ENCODE measurements around the gene INO80. TPM values are rescaled to one million over a fixed set of nuclear protein-coding genes. Genes with fewer than 3 reads are reported as not detected.
A peak's percentile ranks its signal among the peaks of the same experiment; 100 is the strongest.
"Not testable (repeated sequence)": the region's sequence is repeated elsewhere in the genome, so short reads cannot be mapped to it uniquely, and the experiment has no call there.

The INO80 gene
- polyA plus RNA-seq, 1 donor from 2014 or later, result 7.4 TPM

- H3K27me3 Mint-ChIP-seq, result no peaks in the 10 kb centered on the region
- H3K36me3 Mint-ChIP-seq, result peaks cover 12% of the 10 kb centered on the region
- H3K27ac Mint-ChIP-seq, result no peak overlapping the region
Measured at GRCh38 chr15:40985541-40986330, 130.3 kb downstream of the INO80 start.

GRCh38 chr15:40984964-40985363 lies 131.1 kb downstream of the INO80 start:
- Mint-ChIP-seq H3K36me3 (peaks cover 5% of the 10 kb centered on the region), H3K27ac (no peak overlapping the region), H3K4me3 (no peak overlapping the region), H3K27me3 (no peaks in the 10 kb centered on the region), H3K9me3 (no peaks in the 10 kb centered on the region), H3K4me1 (no peaks in the 10 kb centered on the region)

More at GRCh38 chr15:40985541-40986330, 130.3 kb downstream of the INO80 start:
- Mint-ChIP-seq H3K9me3 (no peaks in the 10 kb centered on the region), H3K4me3 (no peak overlapping the region), H3K4me1 (no peaks in the 10 kb centered on the region)

GRCh38 chr15:40984406-40984805 lies 131.7 kb downstream of the INO80 start:
- Mint-ChIP-seq H3K9me3 (no peaks in the 10 kb centered on the region), H3K36me3 (peaks cover 5% of the 10 kb centered on the region), H3K27me3 (no peaks in the 10 kb centered on the region), H3K27ac (no peak overlapping the region), H3K4me3 (no peak overlapping the region), H3K4me1 (no peaks in the 10 kb centered on the region)

- no peak overlapping the region for H3K4me3 Mint-ChIP-seq
- no peaks in the 10 kb centered on the region for H3K27me3 Mint-ChIP-seq
- no peaks in the 10 kb centered on the region for H3K4me1 Mint-ChIP-seq
- H3K9me3 Mint-ChIP-seq, result no peaks in the 10 kb centered on the region
- no peak overlapping the region for H3K27ac Mint-ChIP-seq
- H3K36me3 Mint-ChIP-seq, result peaks cover 5% of the 10 kb centered on the region
Measured at GRCh38 chr15:40982855-40983254, 133.2 kb downstream of the INO80 start.

GRCh38 chr15:40981186-40981585 lies 134.9 kb downstream of the INO80 start:
- Mint-ChIP-seq H3K4me1 (no peaks in the 10 kb centered on the region), H3K4me3 (no peak overlapping the region), H3K27ac (no peak overlapping the region), H3K9me3 (no peaks in the 10 kb centered on the region), H3K27me3 (no peaks in the 10 kb centered on the region), H3K36me3 (peaks cover 5% of the 10 kb centered on the region)

- H3K4me3 Mint-ChIP-seq, result no peak overlapping the region
- H3K9me3 Mint-ChIP-seq, result no peaks in the 10 kb centered on the region
- no peaks in the 10 kb centered on the region for H3K27me3 Mint-ChIP-seq
- H3K27ac Mint-ChIP-seq, result no peak overlapping the region
- H3K36me3 Mint-ChIP-seq, result peaks cover 5% of the 10 kb centered on the region
- no peaks in the 10 kb centered on the region for H3K4me1 Mint-ChIP-seq
Measured at GRCh38 chr15:40978562-40978961, 137.5 kb downstream of the INO80 start.

- peaks cover 5% of the 10 kb centered on the region for H3K36me3 Mint-ChIP-seq
- H3K9me3 Mint-ChIP-seq, result no peaks in the 10 kb centered on the region
- H3K4me1 Mint-ChIP-seq, result no peaks in the 10 kb centered on the region
- H3K27me3 Mint-ChIP-seq, result no peaks in the 10 kb centered on the region
- H3K4me3 Mint-ChIP-seq, result no peak overlapping the region
- H3K27ac Mint-ChIP-seq, result no peak overlapping the region
Measured at GRCh38 chr15:40978141-40978540, 137.9 kb downstream of the INO80 start.

- no peak overlapping the region for H3K4me3 Mint-ChIP-seq
- H3K36me3 Mint-ChIP-seq, result peaks cover 3% of the 10 kb centered on the region
- no peak overlapping the region for H3K27ac Mint-ChIP-seq
- no peaks in the 10 kb centered on the region for H3K9me3 Mint-ChIP-seq
- H3K27me3 Mint-ChIP-seq, result no peaks in the 10 kb centered on the region
- H3K4me1 Mint-ChIP-seq, result no peaks in the 10 kb centered on the region
Measured at GRCh38 chr15:40976819-40977218, 139.3 kb downstream of the INO80 start.

- Mint-ChIP-seq H3K27ac (no peak overlapping the region), H3K4me1 (peaks cover 0 to 3% (median 0%) of the 10 kb centered on the region in 3 donors), H3K36me3 (no peaks in the 10 kb centered on the region)
Measured at GRCh38 chr15:40974879-40975278, 141.2 kb downstream of the INO80 start.

GRCh38 chr15:40969363-40969762 lies 146.7 kb downstream of the INO80 start:
- H3K4me1 Mint-ChIP-seq, result peaks cover 0 to 3% (median 0%) of the 10 kb centered on the region in 3 donors
- no peaks in the 10 kb centered on the region for H3K9me3 Mint-ChIP-seq
- no peak overlapping the region for H3K27ac Mint-ChIP-seq
- H3K27me3 Mint-ChIP-seq, result peaks cover under 1% of the 10 kb centered on the region
- no peak overlapping the region for H3K4me3 Mint-ChIP-seq
- peaks cover 1% of the 10 kb centered on the region for H3K36me3 Mint-ChIP-seq

More at GRCh38 chr15:40974879-40975278, 141.2 kb downstream of the INO80 start:
- no peaks in the 10 kb centered on the region for H3K9me3 Mint-ChIP-seq
- H3K4me3 Mint-ChIP-seq, result no peak overlapping the region
- no peaks in the 10 kb centered on the region for H3K27me3 Mint-ChIP-seq

- Mint-ChIP-seq H3K9me3 (no peaks in the 10 kb centered on the region), H3K36me3 (peaks cover 1% of the 10 kb centered on the region), H3K27ac (peak overlapping the region in 1 of 3 donors; percentile 43), H3K4me3 (no peak overlapping the region), H3K4me1 (peaks cover 0 to 3% (median 0%) of the 10 kb centered on the region in 3 donors), H3K27me3 (peaks cover 1% of the 10 kb centered on the region)
Measured at GRCh38 chr15:40968290-40969085, 147.6 kb downstream of the INO80 start.

GRCh38 chr15:40964634-40965033 lies 151.4 kb downstream of the INO80 start:
- no peak overlapping the region for H3K4me3 Mint-ChIP-seq
- peak overlapping the region in 1 of 3 donors; percentile 14 for H3K27ac Mint-ChIP-seq
- H3K9me3 Mint-ChIP-seq, result no peaks in the 10 kb centered on the region
- peaks cover 1% of the 10 kb centered on the region for H3K36me3 Mint-ChIP-seq
- peaks cover 1% of the 10 kb centered on the region for H3K27me3 Mint-ChIP-seq
- peaks cover 0 to 7% (median 3%) of the 10 kb centered on the region in 3 donors for H3K4me1 Mint-ChIP-seq

- no peak overlapping the region for H3K27ac Mint-ChIP-seq
- no peak overlapping the region for H3K4me3 Mint-ChIP-seq
- H3K4me1 Mint-ChIP-seq, result peaks cover 0 to 10% (median 3%) of the 10 kb centered on the region in 3 donors
- H3K27me3 Mint-ChIP-seq, result peaks cover 1% of the 10 kb centered on the region
- peaks cover 1% of the 10 kb centered on the region for H3K36me3 Mint-ChIP-seq
- no peaks in the 10 kb centered on the region for H3K9me3 Mint-ChIP-seq
Measured at GRCh38 chr15:40964006-40964405, 152.1 kb downstream of the INO80 start.

GRCh38 chr15:40963201-40963600 lies 152.9 kb downstream of the INO80 start:
- peaks cover 1% of the 10 kb centered on the region for H3K36me3 Mint-ChIP-seq
- H3K9me3 Mint-ChIP-seq, result no peaks in the 10 kb centered on the region
- peaks cover 1% of the 10 kb centered on the region for H3K27me3 Mint-ChIP-seq
- peak overlapping the region in 1 of 3 donors; percentile 2 for H3K27ac Mint-ChIP-seq
- peaks cover 0 to 10% (median 3%) of the 10 kb centered on the region in 3 donors for H3K4me1 Mint-ChIP-seq
- no peak overlapping the region for H3K4me3 Mint-ChIP-seq

- H3K27ac Mint-ChIP-seq, H3K9me3 Mint-ChIP-seq, H3K4me3 Mint-ChIP-seq, H3K27me3 Mint-ChIP-seq, H3K4me1 Mint-ChIP-seq, H3K36me3 Mint-ChIP-seq: not testable (repeated sequence)
Measured at GRCh38 chr15:40962317-40962716, 153.8 kb downstream of the INO80 start.
